GM18526 (cell line): ENCODE measurements around the gene TCEA2.

Experiments used
- POLR2A ChIP-seq: IDR thresholded peaks from 3 replicates; pipeline ENCODE4 v1.6.1; 2011; ENCODE audit not compliant: insufficient read length; ENCODE audit errors: extremely low read depth

TCEA2 gene

DNA sequence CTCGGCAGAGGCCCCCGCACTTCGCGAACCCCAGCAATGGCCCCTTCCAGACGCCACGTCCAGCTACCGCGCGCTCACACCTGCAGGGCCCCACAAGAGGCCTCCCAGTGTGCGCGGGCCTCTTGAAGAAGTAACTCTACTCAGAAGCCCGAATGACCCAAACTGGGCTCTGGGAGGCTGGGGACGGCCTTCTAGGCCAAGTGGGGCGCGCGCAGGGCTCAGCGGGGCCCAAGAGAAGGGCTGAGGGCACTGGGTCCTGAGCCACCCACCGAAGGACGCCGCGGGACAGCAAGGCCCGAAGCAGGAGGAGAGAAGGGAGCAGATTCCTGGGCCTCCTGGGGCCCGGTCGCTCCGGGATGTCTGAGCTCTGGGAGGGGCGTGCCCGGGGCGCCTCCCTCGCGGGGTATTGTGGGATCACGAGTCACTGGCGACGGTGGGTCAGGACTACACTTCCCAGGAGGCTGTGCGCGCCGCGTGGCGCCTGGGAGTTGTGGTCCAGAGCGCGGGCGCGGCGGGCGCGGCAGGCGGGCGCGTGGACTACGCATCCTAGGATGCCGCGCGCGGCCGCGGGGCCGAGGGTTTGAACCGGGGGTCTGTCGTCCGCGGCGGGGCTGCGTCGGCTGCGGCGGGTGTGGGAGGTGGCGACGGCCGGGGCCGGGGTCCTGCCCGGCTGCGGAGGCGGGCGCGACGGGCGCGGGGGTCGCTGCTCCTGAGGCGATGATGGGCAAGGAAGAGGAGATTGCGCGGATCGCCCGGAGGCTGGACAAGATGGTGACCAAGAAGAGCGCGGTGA, at the start of gene TCEA2:
Gene TCEA2, plus strand, starts transcription at position 603 of the 793 bp plus-strand sequence. Its CDS starts 115 bp downstream, at position 718.
- peak; percentile 63 for TF ChIP-seq POLR2A

- no peak for TF ChIP-seq POLR2A
These were observed 47.4 kb upstream of the TCEA2 start for GRCh38 chr20:64015635-64016034.

DNA sequence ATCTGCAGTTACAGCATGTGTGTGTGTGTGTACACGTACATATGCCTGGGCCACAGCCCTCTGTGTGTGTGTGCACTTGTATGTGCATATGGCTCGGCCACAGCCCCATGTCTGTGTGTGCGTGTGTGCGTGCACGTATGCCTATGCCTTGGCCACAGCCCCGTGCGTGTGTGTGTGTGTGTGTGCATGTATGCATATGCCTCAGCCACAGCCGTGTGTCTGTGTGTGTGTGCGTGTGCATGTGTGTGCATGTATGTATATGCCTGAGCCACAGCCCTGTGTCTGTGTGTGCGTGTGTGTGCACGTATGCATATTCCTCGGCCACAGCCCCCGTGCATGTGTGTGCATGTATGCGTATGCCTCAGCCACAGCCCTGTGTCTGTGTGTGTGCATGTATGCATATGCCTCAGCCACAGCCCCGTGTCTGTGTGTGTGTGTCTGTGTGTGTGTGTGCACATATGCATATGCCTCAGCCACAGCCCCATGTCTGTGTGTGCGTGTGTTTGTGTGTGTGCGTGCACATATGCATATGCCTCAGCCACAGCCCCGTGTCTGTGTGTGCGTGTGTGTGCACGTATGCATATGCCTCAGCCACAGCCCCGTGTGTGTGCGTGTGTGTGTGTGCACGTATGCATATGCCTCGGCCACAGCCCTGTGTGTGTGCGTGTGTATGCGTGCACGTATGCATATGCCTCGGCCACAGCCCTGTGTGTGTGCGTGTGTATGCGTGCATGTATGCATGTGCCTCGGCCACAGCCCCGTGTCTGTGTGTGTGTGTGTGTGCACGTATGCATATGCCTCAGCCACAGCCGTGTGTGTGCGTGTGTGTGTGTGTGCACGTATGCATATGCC, 41.6 kb upstream of the TCEA2 start:
- no peak for TF ChIP-seq POLR2A

DNA sequence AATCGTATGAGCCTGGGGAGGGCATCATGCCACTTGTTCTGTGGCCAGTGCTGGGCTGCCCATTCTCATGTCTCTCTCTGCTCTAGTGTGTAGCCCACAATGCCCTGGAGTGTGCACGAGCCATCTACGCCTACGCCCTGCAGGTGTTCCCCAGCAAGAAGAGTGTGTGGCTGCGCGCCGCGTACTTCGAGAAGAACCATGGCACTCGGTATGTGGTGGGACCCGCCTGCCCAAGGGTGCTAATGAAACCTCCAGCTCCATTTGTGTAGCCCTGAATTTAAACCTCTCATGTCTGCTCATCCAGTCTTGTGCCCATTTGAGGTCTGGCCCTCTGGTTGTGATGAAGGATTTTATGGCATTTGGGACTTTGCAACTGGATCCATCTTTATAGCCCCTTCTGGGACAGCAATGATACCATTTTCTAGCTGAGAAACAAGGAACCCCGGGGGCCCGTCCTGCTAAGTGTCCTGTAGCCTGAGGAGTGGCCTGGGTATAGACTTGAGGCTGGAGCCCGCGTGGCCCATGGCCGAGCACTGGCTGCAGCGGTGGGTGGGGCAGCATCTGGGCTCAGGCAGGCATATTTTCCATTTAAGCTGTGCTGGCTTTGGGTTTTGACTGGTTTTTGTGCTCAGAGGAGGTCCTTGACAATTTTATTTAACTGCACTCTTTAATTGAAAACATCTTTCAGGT, 40.2 kb upstream of the TCEA2 start:
- TF ChIP-seq POLR2A = no peak

DNA sequence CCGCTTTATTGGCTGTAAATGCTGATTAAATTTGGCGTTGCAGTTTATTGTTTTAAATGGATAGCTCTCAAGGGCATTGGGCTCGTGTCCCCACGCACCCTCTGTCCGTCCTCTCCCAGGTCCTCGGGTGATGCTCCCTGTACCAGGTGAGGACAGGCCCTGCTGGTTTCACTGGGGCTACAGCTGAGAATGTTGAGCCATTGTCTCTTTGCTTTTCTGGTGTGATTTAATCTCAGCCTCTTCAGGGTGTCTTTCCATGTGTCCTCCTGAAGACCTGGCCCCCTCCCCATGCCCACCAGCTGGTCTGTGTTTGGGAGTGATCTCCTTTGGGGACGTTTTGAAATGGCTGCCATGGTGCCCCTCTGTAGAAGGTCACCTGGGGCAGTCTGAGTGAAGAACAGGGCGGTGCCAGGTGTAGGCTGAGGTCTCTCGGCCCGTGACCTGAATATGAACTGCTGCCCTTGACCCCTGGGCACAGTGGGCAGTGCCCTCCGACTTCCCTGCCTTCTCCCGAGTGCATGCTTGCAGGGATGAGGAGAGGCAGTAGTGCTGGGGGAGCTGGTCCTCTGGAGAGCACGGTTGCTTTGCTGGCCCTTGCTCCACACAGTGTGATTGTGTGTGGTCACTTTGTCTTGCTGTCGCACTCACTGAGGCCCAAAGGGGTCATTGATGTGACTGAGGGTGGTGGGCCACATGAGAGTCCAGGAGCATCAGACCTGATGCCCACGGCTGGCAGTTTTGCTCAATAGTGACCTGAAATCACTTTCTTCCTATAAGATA, 39.4 kb upstream of the TCEA2 start:
- no peak for TF ChIP-seq POLR2A

- TF ChIP-seq POLR2A = no peak
These were observed 38.6 kb upstream of the TCEA2 start for GRCh38 chr20:64024141-64024990.

DNA sequence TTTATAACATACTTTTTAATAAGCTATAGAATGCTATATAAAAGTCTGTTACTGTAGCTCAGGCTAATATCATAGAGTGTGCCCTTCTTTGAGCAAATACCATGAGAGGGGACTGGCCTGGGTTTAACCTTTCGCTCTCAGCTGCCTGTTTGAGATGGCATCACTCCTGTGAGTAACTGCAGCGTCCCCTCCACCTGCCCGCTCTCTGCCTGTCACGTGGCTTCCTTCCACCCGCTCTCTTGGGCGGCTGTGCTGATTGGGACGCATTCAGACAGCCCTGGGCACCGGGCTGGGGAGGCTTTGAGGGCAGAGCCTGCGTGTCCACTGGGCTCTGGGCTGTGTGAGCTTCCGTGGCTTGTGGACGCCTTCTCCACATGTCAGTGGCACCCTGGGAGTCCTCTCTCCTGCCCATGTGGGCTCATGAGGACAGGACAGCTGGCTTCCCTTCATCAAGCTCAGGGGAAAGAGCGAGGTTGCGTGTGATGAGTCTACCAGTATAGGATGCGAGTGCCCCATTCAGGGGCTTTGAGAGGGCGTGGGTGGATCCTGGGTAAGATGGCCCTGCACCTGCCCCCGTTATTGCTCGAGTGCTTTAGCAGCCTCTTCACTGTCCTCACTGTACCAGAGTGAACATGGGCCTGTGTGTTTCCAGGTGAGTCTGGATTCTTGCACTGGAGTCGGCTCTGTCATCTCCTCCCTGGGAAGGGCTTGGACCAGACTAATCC, 37.7 kb upstream of the TCEA2 start:
- no peak for TF ChIP-seq POLR2A

- TF ChIP-seq POLR2A = no peak
These were observed 37.1 kb upstream of the TCEA2 start for GRCh38 chr20:64025826-64026412.

- no peak for TF ChIP-seq POLR2A
These were observed 34.9 kb upstream of the TCEA2 start for GRCh38 chr20:64027981-64028685.

GRCh38 chr20:64029293-64030117, 33.5 kb upstream of the TCEA2 start:
- TF ChIP-seq POLR2A = no peak

- no peak for TF ChIP-seq POLR2A
These were observed 32.4 kb upstream of the TCEA2 start for GRCh38 chr20:64030371-64031134.
